Breast epithelium (tissue), 4 donors: ENCODE data around the gene MGAT5. TPM values are rescaled to one million over a fixed set of nuclear protein-coding genes. Genes with fewer than 3 reads are reported as not detected.

Experiments used
- DNase-seq, 2 donors: peaks; one replicate each; pipeline ENCODE4 v3.0.0-alpha.2; 2019; ENCODE audit warnings: low spot score in 2 of 2
- H3K27ac ChIP-seq, 2 donors: fragments of 200-600 bp; sonication (generic) in 1 of 2; one replicate each; pipeline ENCODE4 v1.5.1; 2016 to 2019; ENCODE audit warnings: mild to moderate bottlenecking in 1 of 2
- H3K27me3 ChIP-seq, 2 donors: fragments of 200-600 bp; sonication (generic) in 1 of 2; one replicate each; pipeline versions ENCODE4 v1.5.1 to v1.6.0; 2017 to 2019; ENCODE audit warnings: control low read depth in 1 of 2, mild to moderate bottlenecking in 1 of 2
- H3K36me3 ChIP-seq: fragments of 200-600 bp; one replicate; pipeline ENCODE4 v1.5.1; 2019
- H3K4me1 ChIP-seq, 2 donors: fragments of 200-600 bp; sonication (generic); one replicate each; pipeline ENCODE4 v1.5.1; 2016 to 2019; ENCODE audit warnings: control low read depth in 1 of 2
- H3K4me3 ChIP-seq, 3 donors: fragments of 200-600 bp; sonication (generic); 1 replicate in 2 of 3; 2 replicates in 1 of 3; pipeline ENCODE4 v1.5.1; 2016 to 2019; ENCODE audit warnings: mild to moderate bottlenecking in 3 of 3, moderate library complexity in 2 of 3
- H3K9me3 ChIP-seq, 2 donors: fragments of 200-600 bp; sonication (generic) in 1 of 2; one replicate each; pipeline ENCODE4 v1.5.1; 2016 to 2019; ENCODE audit warnings: control low read depth in 1 of 2
- POLR2A ChIP-seq: fragments of 450-650 bp; IDR thresholded peaks from one replicate; pipeline ENCODE4 v1.6.1; 2016; ENCODE audit warnings: antibody characterized with exemption, mild to moderate bottlenecking, moderate library complexity
- POLR2AphosphoS5 ChIP-seq, 3 donors: sonication (generic); formaldehyde crosslinking; IDR thresholded peaks; one replicate each; pipeline ENCODE4 v1.6.1; 2017; ENCODE audit warnings: antibody characterized with exemption in 3 of 3
- intact Hi-C: fragments of 100-400 bp; cut with DNase I; formaldehyde crosslinking; loops from one replicate; pipeline ENCODE4 v1.15.1; 2023; ENCODE audit warnings: low total_unique reads
- total RNA-seq, 3 donors: library from RNA; depleted of rRNA; stranded (reverse); fragments of >200 nt; gene quantifications; one replicate each; pipeline ENCODE4 v1.1.0, GENCODE V29; 2016
- TF ChIP-seq, protein P1 (sequence below), 3 donors: fragments of 450-650 bp; IDR thresholded peaks; one replicate each; pipeline ENCODE4 v1.5.1; 2016 to 2017; ENCODE audit warnings: antibody characterized with exemption in 3 of 3, mild to moderate bottlenecking in 3 of 3, moderate library complexity in 3 of 3

Gene MGAT5
- total RNA-seq, 3 donors from 2014 or later: 30.5 to 42.6 (median 34.4) TPM

DNA sequence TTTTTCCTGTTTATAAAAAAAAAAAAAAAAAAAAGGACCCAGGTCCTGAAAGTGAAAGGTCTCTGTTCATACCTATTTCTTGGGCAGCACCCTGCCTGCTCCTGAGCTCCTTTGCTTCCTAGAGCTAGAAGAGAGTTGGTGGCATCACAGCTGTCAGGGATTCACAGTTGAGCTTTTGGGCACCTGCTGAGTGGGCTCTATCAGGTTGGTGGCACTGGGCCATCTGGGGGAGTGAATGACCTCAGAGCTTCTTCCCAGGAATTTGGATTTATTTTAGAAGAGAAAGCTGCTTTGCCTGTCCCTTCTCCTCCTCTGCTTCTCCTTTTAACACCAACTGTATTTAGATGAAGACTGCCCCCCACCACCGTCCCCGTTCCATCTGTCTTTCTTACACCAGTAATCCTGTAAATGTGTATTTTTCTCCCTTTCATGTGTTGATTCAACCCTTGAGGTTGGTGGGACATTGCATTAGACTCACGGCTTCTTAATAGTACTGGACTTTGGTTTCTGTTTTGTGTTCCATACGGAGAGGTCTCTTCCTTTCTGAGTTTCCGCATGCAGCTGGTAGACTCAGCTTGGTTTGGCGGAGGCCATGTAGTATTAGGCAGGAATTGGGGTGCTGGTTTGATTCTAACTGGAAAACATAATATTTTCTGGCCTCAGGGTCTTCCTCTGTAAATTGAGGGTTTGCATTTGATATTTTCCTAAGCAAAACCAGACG, 7.6 kb upstream of the MGAT5 start:
- no peaks in the 10 kb centered on the region for H3K27me3 ChIP-seq
- no peak overlapping the region for H3K4me3 ChIP-seq
- DNase-seq: no peak
- H3K4me1 ChIP-seq: no peaks in the 10 kb centered on the region
- H3K27ac ChIP-seq: no peak overlapping the region
- intact Hi-C loops: loop anchor here (5.0 to 10.0 kb wide), 2 partner anchors 124 to 362 kb away; no protein-coding TSS in a partner anchor
- no peaks in the 10 kb centered on the region for H3K9me3 ChIP-seq
- H3K36me3 ChIP-seq: no peaks in the 10 kb centered on the region
- TF ChIP-seq POLR2AphosphoS5 (IDR thresholded peaks at IDR 0.05) (no peak), POLR2A (no peak)
- TF ChIP-seq, protein P1, sequence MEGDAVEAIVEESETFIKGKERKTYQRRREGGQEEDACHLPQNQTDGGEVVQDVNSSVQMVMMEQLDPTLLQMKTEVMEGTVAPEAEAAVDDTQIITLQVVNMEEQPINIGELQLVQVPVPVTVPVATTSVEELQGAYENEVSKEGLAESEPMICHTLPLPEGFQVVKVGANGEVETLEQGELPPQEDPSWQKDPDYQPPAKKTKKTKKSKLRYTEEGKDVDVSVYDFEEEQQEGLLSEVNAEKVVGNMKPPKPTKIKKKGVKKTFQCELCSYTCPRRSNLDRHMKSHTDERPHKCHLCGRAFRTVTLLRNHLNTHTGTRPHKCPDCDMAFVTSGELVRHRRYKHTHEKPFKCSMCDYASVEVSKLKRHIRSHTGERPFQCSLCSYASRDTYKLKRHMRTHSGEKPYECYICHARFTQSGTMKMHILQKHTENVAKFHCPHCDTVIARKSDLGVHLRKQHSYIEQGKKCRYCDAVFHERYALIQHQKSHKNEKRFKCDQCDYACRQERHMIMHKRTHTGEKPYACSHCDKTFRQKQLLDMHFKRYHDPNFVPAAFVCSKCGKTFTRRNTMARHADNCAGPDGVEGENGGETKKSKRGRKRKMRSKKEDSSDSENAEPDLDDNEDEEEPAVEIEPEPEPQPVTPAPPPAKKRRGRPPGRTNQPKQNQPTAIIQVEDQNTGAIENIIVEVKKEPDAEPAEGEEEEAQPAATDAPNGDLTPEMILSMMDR (IDR thresholded peaks at IDR 0.05): no peak

DNA sequence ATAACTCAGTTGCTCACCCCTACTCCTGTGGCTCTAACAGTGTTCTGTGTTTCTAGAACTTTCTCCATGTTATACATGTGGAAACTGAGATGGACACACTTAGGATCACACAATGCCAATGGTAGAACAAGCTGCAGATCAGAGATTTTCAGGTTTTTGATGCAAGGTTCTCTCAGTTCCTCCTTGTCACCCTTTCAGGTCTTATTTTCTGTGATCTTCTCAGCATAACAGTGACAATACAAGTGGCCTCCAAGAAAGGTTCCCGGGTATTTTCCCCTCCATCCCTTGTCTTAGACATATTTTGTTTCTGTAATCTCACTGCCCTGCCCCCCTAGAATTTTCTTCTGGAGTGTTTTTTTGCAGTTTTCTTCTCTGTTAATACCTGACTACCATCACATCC, 6.2 kb upstream of the MGAT5 start:
- intact Hi-C loops: loop anchor here (5.0 to 10.0 kb wide), 2 partner anchors 125 to 363 kb away; no protein-coding TSS in a partner anchor
- no peak for DNase-seq
- no peaks in the 10 kb centered on the region for H3K9me3 ChIP-seq
- TF ChIP-seq, protein P1 (IDR thresholded peaks at IDR 0.05): no peak
- TF ChIP-seq POLR2AphosphoS5 (IDR thresholded peaks at IDR 0.05) (no peak), POLR2A (no peak)
- H3K27me3 ChIP-seq: no peaks in the 10 kb centered on the region
- H3K4me3 ChIP-seq: no peak overlapping the region
- H3K4me1 ChIP-seq: no peaks in the 10 kb centered on the region
- H3K36me3 ChIP-seq: no peaks in the 10 kb centered on the region
- H3K27ac ChIP-seq: no peak overlapping the region

DNA sequence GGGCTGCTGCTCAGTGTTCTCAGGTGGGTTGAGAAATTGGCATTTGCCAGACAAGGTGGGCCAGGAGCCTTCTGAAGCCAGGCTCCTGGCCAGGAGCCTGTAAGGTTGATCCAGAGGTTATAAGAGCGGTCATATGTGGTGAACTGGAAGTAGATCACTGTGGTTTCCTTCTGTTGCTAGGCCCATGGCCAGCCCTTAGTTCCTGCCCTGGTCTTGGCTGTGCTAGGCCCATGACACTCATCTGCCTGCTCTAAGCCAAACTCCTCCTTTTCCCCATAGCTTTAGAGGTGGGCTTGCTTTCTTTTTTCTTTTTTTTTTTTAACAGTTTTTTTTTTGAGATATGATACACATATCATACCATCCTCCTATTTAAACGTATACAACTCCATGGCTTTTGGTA, 5.0 kb upstream of the MGAT5 start:
- DNase-seq: no peak
- no peaks in the 10 kb centered on the region for H3K4me1 ChIP-seq
- no peak overlapping the region for H3K27ac ChIP-seq
- no peak overlapping the region for H3K4me3 ChIP-seq
- TF ChIP-seq, protein P1 (IDR thresholded peaks at IDR 0.05): no peak
- no peak for TF ChIP-seq POLR2AphosphoS5 (IDR thresholded peaks at IDR 0.05)
- no peak for TF ChIP-seq POLR2A
- intact Hi-C loops: loop anchor here (5.0 to 10.0 kb wide), 2 partner anchors 127 to 364 kb away; no protein-coding TSS in a partner anchor
- H3K36me3 ChIP-seq: no peaks in the 10 kb centered on the region
- H3K9me3 ChIP-seq: no peaks in the 10 kb centered on the region
- H3K27me3 ChIP-seq: no peaks in the 10 kb centered on the region

DNA sequence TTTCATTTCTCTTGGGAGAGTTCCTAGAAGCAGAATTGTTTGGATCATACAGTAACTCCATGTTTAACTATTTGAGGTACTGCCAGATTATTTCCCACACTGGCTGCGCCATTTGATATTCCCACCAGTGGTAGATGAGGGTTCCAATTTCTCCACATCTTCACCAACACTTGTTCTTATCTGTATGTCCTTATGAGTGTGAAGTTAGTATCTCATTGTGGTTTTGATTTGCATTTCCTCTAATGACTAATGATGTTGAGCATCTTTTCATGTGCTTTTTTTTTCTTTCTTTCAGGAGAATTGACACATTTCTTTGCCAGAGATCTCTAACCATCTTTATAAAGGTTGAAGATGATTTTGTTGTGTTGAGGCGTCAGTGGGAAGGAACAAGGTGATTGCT, 4.1 kb upstream of the MGAT5 start:
- Histone ChIP-seq H3K27me3 (no peaks in the 10 kb centered on the region), H3K4me1 (no peaks in the 10 kb centered on the region), H3K36me3 (no peaks in the 10 kb centered on the region), H3K9me3 (no peaks in the 10 kb centered on the region), H3K4me3 (no peak overlapping the region), H3K27ac (no peak overlapping the region)
- DNase-seq: no peak
- TF ChIP-seq POLR2AphosphoS5 (IDR thresholded peaks at IDR 0.05) (no peak), POLR2A (no peak)
- TF ChIP-seq, protein P1 (IDR thresholded peaks at IDR 0.05): no peak
- intact Hi-C loops: loop anchor here (5.0 to 10.0 kb wide), 2 partner anchors 127 to 365 kb away; no protein-coding TSS in a partner anchor

DNA sequence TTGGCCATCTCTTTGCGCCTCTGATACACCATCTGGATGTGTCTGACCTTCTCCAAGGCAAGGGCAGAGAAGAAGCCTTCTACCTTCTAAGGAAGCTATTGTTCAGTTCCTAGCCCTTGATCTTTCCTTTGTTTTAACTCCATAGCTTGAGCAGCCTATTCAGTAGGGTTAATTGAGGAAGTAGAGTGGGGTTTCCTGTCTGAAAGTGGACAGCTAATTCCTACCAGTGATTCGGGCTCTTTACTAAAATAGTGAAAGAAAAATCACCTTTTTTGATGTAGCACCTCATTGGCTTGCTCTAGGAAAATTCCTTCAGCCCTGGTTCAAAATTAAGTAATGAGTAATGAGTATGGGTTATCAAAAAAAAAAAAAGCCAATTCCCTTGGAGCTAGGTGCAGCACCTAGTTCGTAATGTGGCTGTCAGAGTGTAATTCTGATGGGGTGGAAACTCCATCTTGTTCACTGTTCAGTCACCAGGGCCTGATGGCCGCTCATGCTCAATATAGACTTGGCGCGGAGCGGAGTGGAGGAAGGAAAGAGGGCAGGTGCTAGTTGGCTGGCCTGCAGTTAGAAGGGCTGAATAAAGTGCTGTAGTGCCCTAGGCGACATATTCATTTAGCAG, 2.9 kb upstream of the MGAT5 start:
- TF ChIP-seq, protein P1 (IDR thresholded peaks at IDR 0.05): no peak
- TF ChIP-seq POLR2AphosphoS5 (IDR thresholded peaks at IDR 0.05): no peak
- TF ChIP-seq POLR2A: no peak
- H3K9me3 ChIP-seq: no peaks in the 10 kb centered on the region
- H3K4me3 ChIP-seq: no peak overlapping the region
- no peak for DNase-seq
- no peaks in the 10 kb centered on the region for H3K4me1 ChIP-seq
- H3K36me3 ChIP-seq: no peaks in the 10 kb centered on the region
- no peak overlapping the region for H3K27ac ChIP-seq
- H3K27me3 ChIP-seq: no peaks in the 10 kb centered on the region
- intact Hi-C loops: no loop called here
